ENCODE measurements around the gene TIFAB. TPM values are rescaled to one million over a fixed set of nuclear protein-coding genes. Genes with fewer than 3 reads are reported as not detected.

TIFAB gene
- polyA plus RNA-seq, 1 donor, result 0.35 TPM

DNA sequence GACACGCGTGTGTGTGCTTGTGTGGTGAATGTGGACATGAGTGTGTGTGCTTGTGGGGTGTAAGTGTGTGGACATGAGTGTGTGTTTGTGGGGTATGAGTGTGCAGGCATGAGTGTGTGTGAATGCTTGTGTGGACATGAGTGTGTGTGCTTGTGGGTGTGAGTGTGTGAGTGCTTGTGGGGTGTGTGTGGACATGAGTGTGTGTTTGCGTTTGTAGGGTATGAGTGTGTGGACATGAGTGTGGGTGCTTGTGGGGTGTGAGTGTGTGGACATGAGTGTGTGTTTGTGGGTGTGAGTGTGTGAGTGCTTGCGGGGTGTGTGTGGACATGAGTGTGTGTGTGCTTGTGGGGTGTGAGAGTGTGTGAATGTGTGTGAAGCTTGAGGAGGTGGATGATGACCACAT is 29.8 kb upstream of the TIFAB start:
- no peak for DNase-seq

DNA sequence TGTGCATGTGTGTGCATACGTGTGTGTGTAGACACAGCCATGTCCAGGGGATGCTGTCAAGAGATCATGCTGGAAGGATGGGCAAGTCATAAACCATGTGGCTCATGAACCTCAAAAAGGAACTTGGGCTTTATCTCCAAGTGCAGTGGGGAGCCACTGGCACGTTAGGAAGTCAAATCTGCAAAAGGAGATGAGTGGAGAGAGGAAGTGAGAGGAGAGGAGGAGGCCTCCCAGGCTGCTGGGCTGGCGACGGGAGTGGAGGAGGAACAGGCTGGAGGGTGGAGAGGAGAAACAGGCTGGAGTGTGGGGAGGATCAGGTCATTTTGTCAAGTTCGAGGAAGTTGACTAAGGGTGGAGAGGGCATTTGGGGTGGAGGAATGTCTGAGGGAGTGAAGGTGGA is 29.2 kb upstream of the TIFAB start:
- no peak for DNase-seq

DNA sequence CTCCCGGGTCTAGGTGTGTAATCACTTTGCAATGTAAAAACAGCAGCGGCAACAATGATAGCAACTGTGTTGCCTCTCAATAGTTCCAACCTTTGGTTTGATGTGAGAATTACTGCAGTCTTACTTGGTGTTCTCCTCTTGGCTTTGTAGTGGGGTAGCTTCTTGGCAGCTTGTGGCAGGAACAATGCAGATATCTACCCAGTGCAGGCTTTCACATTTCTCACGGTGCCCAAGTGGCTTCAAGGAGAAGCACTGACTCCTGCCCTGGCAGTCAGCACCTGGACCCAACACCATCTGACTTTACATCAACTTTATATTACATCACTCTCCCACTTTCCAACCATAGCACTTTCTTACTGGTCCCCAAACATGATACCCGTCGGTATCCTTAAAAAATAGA is 28.4 kb upstream of the TIFAB start:
- no peak for DNase-seq

DNA sequence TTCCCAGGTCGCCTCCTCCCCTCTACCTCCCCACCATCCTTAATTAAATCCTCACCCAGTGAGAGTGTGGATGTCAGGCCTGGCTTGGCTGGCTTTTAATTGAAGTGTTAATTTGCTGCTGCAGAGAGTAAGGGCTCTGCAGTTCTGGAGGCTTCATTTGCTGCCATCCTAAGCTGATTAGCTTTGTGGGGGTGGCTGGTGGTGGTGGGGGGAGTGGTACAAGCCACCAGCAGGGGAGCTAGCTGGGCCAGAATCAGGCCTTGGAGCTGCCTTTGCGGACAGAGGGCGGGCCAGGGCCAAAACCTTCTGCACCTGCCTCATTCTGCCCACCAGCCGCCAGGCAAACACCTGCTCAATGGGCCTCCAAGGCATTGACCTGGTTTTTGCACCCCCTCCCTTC is 26.8 kb upstream of the TIFAB start:
- no peak for DNase-seq

DNA sequence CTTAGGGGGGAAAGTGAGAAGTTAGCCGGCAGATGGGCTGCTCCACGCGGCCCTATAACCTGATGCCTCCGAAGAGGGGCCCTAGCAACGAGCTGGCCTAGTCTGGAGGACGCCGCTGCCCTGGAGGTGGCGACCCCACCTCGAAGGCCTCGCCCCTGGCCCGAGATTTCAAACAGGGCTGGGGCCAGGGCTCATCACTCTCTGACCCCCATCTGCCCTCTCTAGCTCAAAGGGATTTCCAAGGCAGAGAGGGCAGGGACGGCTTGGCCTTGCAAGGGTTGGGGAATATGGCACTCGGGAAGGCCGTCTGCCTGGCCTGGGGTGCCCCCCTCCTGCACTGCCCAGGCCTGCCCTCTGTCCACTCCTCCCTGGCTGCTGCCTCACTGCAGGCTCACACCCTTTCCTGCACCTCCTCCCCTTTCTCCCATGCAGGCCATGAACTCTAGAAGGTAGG is 25.5 kb upstream of the TIFAB start:
- DNase-seq, result no peak

DNA sequence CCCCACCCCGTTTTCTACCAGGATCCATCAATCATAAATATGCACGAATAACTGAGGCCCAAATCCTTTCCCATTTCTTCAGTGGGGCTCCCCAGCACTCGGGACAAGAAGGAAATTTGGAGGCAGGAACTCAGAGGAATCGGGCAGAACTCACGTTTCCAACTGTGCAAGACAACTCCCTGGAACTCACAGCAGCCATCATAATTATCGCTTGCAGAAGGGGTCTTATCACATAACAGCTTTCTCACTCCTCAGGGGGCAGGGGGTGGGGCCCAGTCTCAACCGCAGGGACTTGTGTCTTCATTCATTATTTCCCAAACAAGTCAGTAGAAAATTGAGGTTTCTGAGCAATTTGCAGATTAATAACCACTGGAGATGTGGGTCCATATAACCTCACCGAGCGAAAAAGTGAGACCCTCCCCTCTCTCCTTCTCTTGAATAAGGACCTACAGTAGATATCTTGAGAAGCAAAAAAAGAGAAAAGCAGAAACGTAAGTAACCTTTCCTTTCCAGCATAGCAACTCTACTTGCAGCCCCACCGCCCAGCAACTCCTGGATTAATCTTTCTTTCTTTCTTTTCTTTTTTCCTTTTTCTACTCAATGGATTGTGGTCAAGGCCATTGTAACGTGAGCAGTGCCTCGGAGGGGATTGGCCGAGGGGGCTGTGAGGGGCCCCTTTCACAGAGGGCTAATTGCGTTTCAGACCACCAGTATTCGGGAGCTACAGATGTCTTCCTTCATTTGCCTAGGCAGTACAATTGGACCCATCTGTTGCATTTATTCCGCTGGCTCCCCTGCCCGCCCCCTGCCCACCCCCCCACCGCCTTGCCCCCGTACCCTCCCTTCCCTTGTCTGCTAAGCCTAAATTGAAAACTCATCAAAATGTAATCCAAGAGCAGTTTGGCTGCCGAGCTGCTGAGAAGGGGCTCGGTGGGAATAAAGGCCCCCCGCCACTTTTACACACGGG is 24.7 kb upstream of the TIFAB start:
- no peak for DNase-seq

DNA sequence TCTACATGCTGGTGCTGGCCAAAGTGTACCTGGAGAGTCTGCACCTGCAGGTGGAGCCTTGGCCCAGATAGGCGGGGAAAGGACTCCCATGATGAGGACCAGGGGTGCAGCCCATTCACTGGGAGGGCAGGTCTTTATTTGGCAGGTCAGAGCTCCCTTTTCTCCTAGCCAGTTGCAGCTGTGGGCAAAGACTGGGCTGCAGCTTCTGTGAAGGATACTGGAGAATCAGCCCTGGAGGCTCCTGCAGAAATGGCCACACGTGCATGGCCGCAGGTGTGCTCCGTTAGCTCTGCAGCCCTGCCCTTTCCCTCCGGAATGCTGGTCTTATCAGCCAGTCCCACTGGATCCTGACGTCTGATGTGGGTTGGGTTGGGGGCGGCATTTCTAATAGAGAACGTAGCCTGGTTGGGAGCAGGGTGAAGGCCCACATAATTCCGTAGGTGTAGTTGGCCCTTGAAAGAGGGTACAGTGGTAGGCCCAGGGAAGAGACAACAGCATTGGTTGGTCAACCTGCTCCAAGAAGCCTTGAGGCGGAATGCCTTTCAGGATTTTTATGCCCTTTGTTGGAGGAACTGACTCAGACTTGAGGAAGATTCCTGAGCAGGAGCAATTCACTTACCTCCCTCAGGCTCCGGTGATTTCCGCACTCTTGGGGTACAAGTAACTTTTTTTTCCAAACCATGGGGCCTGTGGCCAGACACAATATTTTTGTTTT is 22.0 kb upstream of the TIFAB start:
- DNase-seq, result no peak

DNA sequence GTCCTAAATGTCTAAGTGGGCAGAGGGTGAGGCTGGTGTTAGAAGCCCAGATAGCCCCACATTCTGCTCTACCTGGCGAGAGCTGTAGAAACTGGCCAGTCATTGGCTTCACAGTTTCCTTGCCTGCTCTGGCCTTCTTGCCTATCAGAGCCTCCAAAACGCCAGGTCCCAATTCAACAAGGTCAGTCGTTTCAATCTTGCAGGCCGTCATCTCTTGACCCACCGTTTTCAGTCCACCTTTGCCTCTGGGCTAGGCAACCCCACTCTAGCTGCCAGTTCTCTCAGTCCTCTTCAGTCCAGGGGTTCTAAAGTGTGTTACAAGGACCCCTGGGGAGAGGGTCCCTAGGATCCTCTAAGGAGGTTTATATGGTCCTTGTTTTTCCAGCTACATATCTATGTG is 20.0 kb upstream of the TIFAB start:
- DNase-seq, result no peak

DNA sequence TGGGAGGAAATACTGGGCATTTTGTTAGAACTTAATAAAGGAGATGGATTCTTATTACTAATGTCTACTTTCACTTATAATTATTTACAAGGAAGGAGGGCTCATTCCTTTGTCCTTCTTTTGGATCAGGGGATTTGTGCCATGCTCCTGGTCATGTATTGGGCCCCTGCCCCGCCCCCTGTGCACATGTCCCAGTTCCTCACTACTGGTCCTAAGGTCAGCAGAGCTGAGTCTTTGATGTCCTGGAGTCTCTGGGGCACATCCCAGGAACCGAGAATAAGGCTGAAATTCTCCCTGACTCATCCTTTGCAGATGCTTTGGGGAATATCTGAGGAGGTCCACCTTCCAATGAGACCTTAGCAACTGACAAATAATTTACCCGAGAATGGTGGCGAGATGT is 19.6 kb upstream of the TIFAB start:
- DNase-seq, result no peak

DNA sequence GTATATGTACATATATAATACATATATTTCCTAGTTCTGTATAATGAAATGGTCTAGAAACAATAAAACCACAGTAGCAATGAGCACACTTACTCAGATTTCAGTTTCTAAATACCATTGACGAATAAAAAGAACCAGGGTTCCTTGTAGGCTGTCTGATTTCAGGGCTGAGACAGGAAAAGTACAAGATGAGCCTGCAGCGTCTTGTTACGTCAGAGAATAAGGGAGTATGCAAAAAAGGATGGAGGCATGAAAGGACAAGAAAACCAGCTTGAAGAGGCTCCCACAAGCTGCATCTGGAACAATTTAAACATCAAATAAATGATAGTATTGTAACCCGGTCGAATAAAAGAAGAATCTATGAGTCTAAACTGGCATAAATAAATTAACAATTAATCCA is 17.8 kb upstream of the TIFAB start:
- DNase-seq, result no peak

DNA sequence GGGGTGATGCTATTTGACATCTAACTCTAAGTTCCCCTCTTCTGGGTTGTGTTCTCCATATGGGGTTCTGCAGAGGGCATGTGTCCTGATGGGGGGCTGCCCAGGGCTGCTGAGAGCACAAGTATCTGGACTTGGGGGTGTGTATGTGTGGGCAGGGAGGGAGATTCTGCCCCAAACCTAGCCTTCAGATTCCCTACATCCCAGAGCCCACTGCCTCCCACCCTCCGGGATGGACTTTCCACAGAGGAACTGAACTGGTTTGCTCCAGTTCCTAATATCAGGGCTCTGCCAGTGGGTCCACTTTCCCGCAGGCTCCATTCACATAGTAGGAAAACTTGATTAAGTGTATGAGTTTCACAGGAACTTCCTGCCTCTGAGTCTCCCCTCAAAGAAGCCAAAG is 16.4 kb upstream of the TIFAB start:
- DNase-seq, result no peak

DNA sequence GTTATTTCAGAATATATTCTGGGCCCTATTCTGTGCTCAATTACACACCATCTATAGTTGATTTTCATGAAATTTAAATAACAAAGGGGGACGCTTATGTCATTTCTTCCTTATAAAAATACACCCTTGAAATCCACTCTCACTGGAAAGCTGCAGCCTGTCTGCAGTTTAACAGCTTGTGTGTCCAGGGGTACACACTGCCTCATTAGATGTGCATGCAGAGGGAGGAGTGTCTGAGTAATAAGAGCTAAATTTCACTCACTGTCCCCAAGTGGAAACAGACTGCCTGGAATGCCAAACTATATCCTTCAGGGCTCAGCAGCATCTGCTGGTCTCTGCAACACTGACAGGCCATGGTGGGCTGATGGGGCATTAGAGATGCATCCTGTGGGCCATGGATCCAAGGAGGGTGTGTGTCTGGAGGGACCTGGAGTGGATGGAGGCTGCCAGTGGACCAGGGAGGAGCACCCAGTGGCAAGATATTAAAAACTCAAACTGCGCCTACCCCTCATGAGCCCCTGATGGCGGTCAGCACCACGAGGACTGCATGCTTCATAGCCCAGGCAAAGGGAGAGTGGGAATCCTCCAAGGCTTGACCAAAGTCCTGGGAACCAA is 15.8 kb upstream of the TIFAB start:
- no peak for DNase-seq

DNA sequence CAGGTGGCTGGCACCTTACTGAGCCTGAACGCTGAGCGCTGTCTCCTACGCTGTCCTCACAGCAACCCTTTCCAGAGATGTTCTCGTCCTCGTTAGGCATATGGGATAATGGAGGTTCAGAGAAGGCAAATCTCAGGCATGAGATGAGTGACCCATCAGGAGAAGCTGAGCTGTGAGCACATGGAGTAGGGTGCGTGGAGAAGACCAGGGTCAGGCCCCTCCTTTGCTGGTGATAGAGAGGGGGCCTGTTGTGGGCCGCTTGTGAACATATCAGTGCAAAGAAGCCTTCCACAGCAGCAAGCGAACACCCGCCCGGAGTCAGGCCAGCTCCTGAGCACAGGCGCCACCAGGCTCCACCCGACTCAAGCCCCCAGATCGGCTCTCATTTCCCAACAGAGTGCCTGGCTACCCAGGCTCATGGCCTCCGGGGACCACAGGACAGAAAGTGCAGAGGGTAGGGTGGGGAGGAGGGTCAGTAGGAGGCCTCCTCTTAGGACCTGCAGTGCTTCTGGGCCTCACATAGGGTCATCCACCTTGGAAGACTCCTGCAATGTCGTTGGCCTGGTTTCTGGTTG is 15.0 kb upstream of the TIFAB start:
- no peak for DNase-seq

DNA sequence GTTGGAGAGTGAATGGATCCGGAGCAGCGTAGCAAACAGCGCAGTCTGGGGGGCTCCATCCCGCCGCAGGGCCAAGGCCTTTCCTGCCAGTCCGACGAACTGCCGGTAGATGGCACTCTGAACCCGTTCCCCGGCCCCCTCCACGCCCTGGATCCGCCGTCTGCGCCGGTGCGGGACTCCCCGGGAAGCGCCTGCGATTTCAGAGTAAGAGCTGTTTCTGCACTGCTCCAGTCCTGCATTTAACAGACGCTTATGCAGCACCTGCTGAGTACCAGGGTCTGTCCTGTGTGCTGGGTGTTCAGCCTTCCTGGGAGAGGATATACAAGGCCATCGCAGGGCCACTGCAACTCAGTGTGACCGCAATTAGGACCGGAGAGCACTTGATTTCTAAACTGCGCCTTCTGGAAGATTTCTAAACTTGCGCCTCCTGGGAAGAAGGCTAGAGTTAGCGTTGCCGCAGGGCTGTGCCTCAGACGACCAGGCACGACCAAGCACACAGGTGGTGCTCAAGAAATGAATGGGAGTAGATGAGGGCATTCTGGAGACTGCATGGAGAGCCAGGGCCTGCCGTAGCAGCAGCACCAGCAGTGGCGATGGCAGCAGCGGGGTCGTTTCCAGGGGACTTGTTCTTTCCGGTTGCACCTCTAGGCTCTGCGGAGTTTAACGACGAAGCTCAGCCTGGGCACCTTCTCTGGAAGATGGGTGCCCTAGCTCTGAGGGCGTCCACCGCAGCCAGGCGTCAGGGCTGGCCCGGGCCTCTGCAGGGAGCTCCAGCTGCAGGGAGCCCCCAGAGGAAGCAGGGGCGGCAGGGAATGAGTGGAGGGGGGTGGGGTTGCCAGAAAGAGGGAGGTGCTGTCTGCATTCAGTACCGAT is 14.3 kb upstream of the TIFAB start:
- peak; percentile 79 for DNase-seq

DNA sequence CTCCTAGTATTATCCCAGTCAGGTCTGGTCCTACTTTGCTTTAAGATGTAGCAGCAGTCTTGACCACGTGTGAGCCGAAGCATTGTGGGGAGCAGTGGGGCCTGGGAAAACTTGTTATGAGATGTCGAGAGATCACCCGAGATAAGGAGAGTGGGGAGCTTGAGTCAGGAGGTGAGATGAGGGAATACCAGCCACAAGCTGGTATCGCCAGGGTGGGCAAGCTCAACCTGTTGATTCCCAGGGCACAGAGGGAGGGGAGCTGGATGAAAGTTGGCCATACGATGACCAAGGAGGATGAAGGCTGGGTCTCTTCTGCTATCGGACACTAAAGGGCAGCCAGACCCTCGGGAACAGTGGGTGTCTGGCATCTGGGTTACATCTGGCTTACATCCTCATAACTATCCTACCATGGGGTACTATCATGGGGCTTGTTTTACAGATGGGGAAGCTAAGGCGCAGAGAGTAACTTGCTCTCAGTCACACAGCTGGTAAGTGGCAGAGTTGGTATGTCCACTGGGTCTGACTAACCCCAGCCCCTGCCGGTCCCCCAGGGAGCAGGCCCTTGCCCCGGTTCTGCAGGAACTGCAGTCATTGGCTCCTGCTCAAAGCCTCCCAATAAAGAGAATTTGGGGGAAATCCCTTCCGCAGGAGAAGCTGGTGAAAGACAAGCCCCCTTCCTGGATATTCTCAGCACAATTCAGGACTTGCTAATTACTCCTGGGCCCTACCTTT is 13.4 kb upstream of the TIFAB start:
- no peak for DNase-seq

DNA sequence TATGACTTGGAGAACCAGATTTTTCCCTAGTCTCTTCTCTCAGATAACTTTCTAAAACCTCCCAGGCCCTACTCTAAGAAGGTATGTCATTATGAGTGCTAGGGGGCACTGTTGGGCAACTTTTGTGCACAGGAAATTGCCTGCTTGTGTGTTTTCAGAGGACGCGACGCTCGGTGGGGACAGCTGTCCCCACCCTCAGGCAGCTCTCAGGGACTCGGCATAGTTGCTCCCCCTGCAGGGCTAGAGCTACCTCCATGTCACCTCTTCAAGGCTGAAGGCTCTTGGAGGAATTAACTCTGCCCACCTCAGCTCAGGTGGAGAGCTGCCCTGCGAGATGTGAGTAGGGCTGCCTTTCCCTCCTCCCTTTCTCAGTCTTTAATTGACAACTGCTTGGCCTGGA is 10.2 kb upstream of the TIFAB start:
- DNase-seq, result no peak

DNA sequence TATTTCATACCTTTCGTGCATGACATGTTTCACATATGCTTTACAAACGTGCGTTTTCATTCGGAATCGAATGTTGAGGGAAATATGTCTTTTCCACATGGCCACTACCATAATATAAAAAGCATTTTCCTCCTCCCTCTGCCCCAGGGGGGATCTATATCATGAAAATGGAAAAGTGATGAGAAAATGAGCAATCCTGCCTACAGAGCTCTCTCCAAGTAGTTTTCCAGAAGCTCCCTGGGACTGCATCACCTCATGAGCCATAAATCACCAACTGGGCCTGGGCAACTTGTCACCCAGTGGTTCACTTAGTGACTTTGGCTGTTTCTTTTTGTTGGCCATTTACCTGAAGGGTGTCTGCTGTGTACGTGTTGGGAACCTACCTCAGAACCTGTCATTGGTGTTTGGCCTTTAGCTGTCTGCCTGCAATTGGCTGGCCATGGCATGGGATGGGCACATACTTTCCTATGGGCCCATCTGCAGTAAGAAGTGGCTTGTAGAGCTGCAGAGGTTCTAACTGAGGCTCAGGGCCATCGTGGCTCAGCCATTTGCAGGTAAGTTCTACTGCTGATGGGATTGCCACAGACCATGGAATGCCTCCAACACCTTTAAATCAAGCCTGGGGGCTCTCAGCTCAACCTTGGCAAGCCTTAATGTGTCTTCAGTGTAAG is 9.5 kb upstream of the TIFAB start:
- DNase-seq, result peak; percentile 42

DNA sequence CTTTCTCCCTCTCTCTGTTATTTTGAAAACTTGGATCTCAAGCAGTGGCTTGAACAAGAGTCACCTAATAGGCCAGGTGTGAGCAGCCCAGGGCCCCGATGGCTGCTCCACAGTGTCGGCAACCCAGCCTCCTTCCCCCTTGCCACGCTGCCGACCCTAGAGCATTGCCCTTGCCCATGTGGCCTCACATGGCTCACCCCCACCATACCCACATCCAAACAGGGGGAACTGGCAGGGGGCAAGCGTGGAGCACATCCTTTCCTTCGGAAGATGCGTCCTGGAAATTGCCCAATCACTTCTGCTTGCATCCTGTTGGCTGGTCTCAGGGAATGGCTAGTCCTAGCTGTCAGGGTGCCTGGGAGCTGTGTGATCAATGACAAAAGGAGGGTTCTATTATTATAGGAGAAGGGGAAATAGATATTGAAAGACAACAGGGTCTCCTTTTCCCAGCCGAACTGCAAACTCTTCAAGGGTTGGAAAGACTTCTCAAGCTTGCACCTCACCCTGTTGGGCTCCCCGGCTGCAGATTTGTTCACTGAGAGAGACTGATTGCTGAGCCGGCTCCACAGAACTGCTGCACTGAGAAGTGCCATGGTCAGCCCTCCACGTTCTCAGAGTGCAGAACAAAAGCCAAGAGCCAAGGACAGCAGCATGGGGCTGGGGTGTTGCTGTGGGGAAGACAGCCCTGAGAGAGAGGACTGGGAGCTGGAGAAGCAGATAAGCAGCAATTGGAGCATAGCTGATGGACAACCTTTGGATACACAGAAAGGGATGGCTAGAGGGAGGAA is 8.3 kb upstream of the TIFAB start:
- no peak for DNase-seq

DNA sequence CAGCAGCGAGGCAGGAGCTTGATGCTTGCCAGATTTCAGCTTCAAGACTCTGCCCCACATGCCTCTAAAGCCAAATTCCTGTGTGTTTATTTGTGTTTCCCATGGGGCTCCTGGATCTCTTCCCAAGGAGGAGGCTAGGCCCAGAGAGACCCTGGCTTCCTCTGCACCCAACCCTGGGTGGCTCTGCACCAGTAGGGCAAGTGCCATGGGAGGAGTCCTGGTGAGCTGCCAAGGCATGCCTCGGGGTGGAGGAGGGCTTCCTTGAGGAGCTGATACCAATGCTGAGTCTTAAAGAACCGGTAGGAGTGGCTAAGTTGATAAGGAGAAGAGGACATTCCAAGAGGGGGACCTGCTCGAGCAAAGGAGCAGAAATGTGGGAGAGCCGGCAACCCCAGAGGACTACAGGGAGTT is 6.8 kb upstream of the TIFAB start:
- no peak for DNase-seq

DNA sequence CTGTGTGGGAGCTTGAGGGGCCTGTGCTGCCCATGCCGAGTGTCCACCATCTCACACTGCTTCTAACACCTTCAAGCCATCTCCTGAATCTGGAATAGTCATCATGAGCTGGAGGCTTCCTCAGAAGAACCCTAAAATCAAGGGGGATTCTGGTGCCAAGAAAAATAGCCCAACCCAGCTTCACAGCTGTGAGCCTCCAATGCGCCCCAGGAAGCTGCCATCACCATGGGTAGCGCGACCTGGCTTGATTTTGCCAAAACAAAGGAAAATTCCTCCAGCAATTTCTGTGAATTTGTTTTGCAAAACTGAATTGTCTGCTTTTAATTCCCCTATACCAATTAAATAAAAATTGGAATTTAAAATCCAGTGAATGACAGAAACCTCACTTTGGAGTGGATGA is 6.2 kb upstream of the TIFAB start:
- no peak for DNase-seq

Measured in hindlimb muscle (tissue), 1 donor.